HG03571 (cell line): Measurements from ENCODE around the gene HNRNPDL.
"Not testable (repeated sequence)": the region's sequence is repeated elsewhere in the genome, so short reads cannot be mapped to it uniquely, and the experiment has no call there.

ENCODE experiments used
- ATAC-seq: cut with Tn5 transposase; IDR thresholded peaks from one replicate; pipeline ENCODE4 v1.9.1; 2021; ENCODE audit not compliant: unreplicated experiment

HNRNPDL gene

DNA sequence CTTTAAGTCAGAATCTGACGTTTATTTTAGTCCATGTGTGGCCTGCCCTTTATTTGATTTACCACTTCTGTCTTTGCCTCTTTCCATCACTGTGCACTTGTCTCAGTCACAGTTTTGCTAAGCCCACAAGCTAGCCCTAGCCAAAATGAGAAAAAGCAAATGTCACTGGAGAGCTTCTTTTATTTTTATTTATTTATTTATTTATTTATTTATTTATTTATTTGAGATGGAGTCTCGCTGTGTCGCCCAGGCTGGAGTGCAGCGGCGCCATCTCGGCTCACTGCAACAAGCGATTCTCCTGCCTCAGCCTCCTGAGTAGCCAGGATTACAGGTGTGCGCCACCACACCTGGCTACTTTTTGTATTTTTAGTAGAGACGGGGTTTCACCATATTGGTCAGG, 40.2 kb downstream of the HNRNPDL start:
- not testable (repeated sequence) for ATAC-seq

DNA sequence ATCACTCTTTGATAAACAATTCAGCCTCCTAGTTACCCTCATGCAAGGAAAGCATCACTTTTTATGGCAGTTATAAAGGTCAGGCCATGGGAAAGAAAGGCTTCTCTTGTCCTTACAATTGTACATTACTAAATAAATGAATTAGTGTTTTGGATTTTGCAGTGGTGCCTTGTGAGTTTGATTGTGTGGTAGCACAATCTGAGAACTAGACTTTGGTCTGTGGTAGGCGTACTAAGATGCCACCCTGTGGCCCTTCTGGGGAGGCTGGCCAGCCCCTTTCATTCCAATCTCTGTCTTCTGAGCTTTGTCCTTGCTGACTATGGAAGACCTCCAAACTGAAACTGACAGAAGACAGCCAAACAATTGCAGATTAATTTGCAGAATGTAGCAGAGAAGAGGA, 41.9 kb downstream of the HNRNPDL start:
- ATAC-seq = no peak

- not testable (repeated sequence) for ATAC-seq
Observed at GRCh38 chr4:82386312-82386711, 44.0 kb downstream of the HNRNPDL start.

DNA sequence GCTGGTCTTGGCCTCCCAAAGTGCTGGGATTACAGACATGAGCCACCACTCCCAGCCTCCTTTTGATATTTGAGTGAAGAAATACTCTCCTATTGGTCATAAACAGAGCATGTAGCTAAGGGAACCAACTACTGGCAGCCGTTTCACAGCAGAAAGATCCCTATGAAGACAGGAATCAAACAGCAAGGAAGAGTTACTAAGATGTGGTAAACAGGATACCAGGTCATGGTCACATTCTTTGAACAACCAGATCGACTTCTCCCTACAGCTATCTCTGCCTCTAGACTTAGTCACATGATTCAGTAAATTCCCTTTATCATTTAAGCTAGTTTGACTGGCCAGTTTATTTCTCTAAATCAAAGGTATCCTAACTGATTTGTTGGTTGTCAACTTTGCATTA, 47.5 kb downstream of the HNRNPDL start:
- no peak for ATAC-seq

GRCh38 chr4:82381661-82382296, 48.5 kb downstream of the HNRNPDL start:
- no peak for ATAC-seq

GRCh38 chr4:82381235-82381634, 49.0 kb downstream of the HNRNPDL start:
- ATAC-seq = no peak

DNA sequence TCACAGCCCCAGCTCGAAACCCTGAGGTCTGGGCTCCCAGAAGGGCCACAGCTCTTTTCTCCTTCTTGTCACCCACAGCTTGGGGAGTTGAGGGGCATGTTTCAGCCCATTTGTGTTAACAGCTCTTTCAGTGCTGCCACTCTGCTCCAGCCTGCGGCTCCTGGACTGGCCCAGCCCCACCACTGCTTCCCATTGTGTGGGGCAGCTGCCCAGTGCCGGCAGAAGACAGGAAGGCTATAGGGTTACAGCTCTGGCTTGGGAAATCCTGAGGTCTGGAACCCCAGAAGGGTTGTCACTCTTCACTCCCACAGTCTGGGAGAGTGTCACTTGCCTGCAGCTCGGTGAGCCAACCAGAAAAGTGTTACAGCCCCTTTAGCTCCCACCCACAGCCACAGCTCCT, 49.4 kb downstream of the HNRNPDL start:
- ATAC-seq = no peak

DNA sequence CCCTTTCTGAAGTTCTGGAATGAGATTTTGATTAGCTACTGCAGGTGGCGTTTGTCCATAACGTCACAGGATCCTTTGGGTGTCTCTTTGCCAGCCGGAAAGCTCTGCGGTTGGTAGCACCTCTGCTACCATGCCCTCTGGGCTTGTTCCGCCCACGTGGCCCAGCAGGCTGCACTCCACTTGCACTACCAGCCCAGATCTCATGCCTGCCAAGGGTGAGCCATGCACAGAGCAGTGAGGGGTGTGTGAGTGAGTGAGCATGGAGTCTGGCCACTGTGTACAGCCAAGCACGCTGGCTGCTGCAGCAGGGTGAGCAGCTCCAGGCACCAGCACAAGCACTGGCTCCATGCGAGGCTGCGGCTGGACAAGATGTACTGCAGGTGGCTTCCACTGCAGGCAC, 49.9 kb downstream of the HNRNPDL start:
- no peak for ATAC-seq

DNA sequence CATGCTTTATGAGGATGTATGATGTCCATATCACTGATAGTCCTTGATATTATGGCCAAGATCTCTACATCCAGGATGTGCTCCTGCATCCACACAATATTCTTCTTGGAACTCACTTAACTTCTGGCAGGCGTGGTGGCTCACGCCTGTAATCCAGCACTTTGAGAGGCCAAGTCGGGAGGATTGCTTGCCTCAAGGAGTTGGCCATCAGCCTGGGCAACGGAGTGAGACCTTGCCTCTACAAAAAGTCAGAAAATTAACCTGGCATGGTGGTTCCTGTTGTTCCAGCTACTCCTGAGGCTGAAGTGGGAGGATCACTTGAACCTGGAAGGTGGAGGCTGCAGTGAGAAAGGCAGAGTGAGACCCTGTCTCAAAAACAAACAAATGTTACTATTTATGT, 54.2 kb downstream of the HNRNPDL start:
- ATAC-seq = no peak

GRCh38 chr4:82373816-82374625, 56.2 kb downstream of the HNRNPDL start, which contains the start of gene HNRNPD:
Gene HNRNPD, minus strand, starts transcription at chr4:82373991. Its CDS starts 313 bp downstream, at chr4:82373678.
- peak; percentile 95 for ATAC-seq

GRCh38 chr4:82373486-82373815, 56.8 kb downstream of the HNRNPDL start:
- ATAC-seq = peak; percentile 12
